RPMI8226 (cell line): ENCODE data around the gene DGAT2.
"Not testable (repeated sequence)": the region's sequence is repeated elsewhere in the genome, so short reads cannot be mapped to it uniquely, and the experiment has no call there.

Experiments used
- DNase-seq: peaks from one replicate; pipeline ENCODE4 v3.0.0-alpha.2; 2015

The DGAT2 gene, protein sequence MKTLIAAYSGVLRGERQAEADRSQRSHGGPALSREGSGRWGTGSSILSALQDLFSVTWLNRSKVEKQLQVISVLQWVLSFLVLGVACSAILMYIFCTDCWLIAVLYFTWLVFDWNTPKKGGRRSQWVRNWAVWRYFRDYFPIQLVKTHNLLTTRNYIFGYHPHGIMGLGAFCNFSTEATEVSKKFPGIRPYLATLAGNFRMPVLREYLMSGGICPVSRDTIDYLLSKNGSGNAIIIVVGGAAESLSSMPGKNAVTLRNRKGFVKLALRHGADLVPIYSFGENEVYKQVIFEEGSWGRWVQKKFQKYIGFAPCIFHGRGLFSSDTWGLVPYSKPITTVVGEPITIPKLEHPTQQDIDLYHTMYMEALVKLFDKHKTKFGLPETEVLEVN

DNA sequence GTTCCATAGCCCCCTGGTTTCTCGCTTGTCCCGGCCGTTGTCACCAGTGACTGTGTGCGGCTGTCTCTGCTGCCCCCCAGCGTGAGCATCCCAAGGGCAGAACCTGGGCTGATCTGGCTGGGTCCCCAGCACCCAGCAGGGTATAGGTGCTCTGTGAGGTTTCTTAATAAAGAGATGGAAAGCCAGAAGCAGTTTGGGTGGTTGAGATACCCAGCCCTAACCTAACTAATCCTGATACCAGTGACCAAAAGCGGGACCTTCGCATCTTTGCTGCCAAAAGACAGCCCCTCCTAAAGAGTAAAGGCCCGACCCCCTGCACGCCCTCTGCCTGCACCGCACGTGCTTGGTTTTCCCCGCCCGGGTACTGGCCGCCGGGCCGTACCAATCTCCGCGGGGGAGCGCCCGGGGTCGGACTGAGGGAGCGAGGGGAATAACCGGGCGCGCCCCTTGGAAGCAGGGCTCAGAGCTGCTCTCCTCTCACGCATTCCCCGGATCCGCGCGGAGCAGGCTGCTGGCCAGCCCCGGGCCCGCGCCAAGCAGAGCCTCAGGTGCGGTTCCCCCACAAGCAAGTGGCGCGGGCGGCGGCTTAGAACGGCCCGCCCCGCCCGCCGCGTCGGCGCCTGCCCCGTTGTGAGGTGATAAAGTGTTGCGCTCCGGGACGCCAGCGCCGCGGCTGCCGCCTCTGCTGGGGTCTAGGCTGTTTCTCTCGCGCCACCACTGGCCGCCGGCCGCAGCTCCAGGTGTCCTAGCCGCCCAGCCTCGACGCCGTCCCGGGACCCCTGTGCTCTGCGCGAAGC lies at the start of gene DGAT2:
TSS of gene DGAT2 (plus strand) at position 667 of the 797 bp plus-strand sequence. CDS start 214 bp downstream, outside the sequence.
- DNase-seq, result peak; percentile 95

DNA sequence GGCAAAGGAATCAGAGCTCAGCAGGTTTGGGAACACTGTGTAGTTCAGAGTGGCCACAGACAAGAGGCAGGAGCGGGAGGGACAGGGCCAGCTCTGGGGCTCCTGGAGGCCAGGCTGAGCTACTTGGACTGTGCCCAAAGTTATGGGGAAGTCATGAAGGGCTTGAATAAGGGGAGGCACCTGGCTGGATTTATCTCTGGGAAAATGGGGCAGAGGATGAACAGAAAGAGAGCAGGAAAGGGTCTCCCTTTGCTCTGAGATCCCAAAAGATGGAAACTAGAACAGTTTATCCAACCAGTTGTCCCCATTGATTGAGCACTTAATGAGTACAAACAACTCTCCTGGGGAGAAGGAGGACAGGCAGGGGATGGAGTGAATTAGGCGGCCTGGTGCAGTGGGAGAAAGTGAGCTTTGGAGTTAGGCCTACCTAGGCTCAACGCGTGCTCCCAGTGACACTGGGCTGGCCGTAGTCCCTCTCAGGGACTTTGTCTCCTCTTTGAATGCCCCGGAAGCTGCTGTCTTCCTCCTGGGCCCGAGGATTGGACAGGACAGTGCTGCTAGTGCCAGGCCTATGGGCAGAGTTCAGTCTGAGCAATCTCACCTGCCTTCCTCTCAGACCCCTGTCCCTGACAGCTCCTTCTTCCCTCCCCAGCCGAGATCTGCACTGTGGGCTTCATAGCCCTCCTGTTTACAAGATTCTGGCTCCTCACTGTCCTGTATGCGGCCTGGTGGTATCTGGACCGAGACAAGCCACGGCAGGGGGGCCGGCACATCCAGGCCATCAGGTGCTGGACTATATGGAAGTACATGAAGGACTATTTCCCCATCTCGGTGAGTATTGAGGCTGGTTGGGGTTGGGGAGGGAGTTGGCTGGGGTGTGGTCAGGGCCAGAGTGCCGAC lies 49.0 kb upstream of the DGAT2 start:
- no peak for DNase-seq

DNA sequence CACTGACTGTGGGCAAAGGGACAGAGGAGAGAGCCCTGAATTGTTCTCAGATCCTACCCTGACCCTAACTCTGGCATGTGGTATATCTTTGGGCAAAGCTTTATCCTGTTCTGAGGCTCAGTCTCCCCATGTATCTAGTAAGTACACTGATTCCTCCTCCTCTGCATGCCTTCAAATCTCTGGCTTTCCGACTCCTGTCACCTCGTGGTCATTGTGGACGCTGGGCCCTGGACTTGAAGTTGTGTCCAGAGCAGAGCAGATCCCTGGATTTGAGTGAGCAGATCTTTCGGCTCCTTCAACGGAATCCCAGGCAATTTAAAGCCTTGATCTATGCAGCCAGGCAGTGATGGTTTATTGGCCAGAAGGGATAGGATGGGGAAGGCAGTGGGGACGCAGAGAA lies 47.9 kb upstream of the DGAT2 start:
- DNase-seq, result no peak

DNA sequence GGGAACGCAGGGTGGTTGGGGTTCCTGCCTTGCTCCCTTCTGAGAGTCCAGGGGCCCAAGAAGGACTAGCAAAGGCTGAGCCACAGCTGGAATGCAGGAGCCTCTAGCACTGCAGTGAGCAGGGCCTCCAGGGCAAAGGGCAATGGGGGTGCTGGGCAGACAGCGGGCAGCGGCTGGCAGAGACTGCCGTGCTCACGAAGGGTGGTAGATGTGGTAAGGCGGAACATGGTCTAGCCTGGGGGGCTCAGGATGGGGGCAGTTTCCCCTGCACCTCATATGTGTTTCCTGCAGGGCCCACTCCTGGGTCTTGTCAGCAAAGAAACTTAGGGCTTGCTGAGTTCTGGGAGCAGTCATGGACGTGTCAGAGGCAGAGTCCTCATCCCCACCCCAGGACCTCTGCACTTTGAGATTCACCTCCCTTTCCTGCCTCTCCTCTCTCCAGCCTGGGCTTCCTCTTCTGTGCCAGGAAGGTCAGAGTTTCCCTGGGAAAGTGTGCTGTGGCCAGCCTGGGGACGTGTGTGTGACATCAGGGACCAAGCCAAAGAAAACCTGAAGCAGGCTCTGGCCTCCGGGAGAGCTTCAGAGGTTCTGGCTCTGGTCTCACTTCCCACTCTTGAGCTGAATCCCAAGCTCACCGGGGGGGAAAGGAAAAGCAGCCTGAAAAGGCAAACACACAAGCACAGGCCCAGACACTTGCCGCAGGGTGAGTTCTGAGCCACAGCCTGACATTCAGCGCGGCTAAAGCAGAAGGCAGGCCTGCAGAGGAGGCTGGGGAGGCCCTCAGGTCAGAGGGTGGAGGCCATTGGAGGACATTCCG lies 46.5 kb upstream of the DGAT2 start:
- no peak for DNase-seq

GRCh38 chr11:75722669-75723042 lies 45.9 kb upstream of the DGAT2 start:
- DNase-seq, result peak; percentile 98

DNA sequence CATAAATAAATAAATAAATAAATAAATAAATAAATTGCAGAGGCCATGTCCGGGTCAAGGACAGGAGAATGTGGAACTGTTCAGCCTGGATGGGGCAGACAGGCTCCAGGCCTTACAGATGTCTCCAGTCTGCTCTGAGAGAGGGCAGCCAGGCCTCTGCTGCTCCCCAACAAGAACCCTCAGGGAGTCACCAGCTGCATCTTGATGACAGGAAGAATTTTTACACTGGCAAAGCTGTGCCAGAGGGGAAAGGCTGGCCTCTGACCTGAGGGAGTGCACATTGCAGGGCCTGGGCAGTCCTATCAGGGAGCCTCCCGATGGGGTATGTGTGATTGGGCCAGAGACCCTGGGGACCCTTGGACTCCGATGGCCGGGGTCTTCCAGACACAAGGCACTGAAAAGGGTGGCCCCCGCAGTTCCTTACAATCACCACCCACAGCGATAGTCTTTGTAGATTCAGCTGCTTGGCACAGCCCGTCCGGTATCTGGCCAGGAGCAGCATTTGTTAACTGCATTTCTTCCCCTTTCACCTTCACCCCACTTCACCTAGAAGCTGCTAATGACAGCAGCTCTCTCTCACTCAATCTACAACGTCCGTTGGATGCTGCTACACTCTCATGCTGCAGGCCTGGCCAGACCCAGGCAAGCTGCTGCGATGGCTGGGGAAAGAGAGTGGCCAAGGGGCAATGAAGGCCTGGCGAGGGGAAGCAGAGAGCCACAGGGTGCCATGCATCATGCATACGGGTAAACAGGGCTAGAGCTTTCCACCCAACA lies 42.8 kb upstream of the DGAT2 start:
- DNase-seq, result no peak

GRCh38 chr11:75728992-75729391 lies 39.6 kb upstream of the DGAT2 start:
- no peak for DNase-seq

DNA sequence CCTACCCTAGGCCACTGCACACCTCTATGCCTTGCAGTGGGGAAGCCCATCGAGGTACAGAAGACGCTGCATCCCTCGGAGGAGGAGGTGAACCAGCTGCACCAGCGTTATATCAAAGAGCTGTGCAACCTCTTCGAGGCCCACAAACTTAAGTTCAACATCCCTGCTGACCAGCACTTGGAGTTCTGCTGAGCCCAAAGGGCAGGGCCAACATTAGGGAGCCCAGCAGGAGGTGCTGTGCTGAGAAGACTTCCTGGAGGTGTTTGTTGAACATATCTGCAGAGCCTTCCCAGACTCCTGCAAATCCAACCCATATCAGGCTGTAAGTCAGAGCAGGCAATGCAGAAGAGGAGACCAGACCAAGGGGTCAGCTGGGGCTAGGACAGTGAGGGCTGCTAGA lies 37.5 kb upstream of the DGAT2 start:
- no peak for DNase-seq

DNA sequence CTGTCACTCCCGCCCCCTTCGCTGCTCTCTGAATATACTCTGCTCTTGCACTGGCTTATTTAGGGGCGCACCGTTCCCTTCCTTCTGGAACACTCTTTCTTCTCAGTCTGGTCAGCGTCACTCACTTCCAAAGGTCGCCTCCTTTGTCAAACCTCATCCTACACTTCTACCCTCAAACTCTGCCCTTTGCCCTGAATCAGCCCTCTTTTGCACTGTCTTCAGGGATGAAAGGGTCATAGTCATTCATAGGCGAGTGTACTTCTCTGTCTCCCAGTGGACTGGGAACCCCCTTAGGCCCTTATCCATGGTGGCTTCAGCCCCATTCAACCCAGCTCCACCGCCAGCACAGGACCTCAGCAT lies 35.5 kb upstream of the DGAT2 start:
- DNase-seq, result no peak

- DNase-seq, result no peak
Measured at GRCh38 chr11:75733431-75734107, 35.0 kb upstream of the DGAT2 start.

DNA sequence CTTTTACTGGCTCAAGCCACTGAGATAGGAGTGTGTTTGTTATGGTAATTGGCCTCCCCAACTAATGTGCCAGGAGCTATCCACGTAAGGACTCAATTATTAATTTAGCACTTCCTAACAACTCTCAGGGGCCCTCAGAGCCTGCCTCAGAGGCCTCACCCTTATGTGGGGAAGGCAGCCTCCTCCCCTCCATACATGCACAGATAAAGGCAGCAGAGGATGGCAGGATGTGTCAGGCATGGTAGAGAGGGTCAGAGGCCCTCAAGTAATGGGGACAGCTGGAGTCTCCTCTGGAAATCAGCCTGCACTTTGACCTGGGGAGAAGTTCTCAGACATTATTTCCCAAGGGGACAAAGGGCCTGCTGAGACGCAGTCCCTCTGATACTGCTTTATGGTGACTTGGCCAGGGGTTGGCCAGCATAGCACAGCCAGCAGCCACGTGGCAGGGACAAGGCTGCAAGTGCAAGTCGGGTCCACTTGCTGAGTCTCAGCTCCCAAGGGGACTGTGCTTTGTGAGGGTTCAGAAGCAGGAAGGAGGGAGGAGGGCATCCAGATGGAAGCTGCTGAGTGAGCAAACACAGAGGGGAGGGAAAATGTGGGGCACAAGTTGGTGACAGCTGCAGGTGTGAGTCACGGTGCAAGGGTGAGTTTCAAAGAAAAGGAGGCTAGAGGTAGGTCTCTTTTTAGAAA lies 33.9 kb upstream of the DGAT2 start:
- peak; percentile 91 for DNase-seq

DNA sequence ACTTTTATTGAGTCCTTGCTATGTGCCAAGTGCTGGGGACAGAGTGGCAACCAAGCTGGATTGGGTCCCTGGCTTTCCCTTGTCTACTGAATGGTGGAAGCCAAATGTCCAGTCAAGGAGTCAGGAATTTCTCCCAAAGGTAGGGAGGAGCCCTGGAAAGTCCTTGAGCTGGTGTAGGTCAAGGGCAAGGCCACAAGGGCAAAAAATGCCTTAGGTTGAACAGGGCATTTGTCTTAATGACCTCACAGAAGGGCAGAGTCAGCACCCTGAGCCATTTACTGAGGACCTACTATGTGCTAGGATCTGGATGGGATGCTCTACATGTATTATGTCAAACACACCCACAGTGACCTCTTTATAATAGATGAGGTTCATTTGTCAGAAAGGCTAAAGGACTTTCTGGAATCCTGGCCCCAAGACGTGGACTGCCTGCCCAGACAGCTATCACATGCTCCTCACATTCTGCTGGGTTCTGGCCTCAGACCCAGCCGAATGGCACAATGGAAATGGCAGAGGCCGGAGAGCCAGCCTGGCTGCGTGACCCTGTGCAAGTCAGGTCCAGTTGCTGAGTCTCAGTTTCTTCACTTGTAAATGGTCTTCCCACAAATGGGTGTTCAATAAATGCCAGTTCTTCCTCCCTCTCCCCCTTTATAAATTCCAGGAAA lies 33.3 kb upstream of the DGAT2 start:
- no peak for DNase-seq

DNA sequence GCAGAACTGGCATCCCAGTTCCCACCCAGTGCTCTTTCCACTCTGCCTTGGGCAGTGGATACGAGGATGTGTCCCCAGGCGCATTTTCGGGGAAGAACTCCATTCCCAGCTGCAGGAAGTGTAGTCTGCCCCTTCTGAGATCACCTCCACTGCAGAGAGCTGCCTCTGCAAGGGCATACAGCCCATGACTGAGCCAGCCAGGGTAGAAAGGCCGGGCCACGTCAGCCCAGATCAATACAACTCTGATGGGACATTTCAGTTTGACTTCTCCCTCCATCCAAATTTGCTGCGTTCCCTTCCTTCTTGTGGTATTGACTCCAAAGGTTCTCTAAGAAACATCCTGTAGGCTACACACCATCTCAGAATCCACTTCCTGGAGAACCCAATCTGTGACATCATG lies 31.3 kb upstream of the DGAT2 start:
- DNase-seq, result no peak

- no peak for DNase-seq
Measured at GRCh38 chr11:75740681-75741080, 27.9 kb upstream of the DGAT2 start.

GRCh38 chr11:75743159-75743558 lies 25.4 kb upstream of the DGAT2 start:
- DNase-seq, result not testable (repeated sequence)

DNA sequence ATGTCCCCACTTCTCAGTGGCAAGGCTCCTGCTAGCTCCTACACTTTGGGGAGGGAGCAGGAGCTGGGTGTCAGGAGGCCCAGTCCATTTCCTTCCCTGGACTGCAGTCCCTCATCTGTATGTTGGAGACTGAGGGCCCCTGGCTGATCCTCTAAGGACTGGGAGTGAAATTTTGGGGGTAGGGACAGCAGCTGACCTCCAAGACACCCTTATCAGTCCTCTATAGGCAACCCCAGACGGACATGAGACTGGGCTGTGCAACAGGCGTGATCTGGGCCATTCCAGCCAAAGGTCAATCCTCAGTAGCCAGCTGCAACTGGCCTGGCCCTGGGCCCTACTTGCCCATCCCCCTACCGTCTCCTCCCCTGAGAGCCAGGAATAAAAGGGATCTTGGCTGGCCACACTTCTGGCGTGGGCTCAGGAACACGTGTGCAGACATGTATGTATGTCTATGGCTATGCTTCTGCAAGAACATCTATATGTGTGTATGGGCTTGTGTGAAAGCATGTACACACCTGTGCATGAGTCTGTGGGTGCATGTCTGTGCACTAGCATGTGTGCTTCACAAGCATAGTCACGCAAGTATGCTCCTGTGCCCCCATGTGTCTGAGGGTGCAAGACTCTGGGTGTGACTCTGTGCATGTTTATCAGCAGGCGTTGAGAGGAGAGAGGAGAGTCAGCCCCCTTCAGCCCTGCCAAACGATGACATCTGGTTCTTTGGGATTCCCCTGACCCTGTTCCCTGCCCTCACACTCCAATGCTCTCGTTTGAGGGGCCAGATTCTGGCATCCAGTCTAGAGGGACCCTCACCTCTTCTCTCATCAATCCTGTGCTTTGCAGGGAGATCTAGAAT lies 24.6 kb upstream of the DGAT2 start:
- no peak for DNase-seq

GRCh38 chr11:75745807-75746206 lies 22.8 kb upstream of the DGAT2 start:
- no peak for DNase-seq

DNA sequence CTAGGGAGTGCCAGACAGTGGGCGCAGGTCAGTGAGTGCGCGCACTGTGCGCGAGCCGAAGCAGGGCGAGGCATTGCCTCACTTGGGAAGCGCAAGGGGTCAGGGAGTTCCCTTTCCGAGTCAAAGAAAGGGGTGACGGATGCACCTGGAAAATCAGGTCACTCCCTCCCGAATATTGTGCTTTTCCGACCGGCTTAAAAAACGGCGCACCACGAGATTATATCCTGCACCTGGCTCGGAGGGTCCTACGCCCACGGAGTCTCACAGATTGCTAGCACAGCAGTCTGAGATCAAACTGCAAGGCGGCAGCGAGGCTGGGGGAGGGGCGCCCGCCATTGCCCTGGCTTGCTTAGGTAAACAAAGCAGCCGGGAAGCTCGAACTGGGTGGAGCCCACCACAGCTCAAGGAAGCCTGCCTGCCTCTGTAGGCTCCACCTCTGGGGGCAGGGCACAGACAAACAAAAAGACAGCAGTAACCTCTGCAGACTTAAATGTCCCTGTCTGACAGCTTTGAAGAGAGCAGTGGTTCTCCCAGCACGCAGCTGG lies 19.8 kb upstream of the DGAT2 start:
- DNase-seq, result not testable (repeated sequence)
